Hematopoietic multipotent progenitor cell treated with erythropoietin and hydrocortisone succinate and interleukin-3 and kit ligand, for 15 days (in vitro differentiated cells): Measurements from ENCODE around the gene TBXAS1.
"Not testable (repeated sequence)": the region's sequence is repeated elsewhere in the genome, so short reads cannot be mapped to it uniquely, and the experiment has no call there.

Source experiments
- DNase-seq: peaks from one replicate; pipeline ENCODE4 v3.0.0-alpha.2; 2015; ENCODE audit warnings: low spot score

Gene TBXAS1

DNA sequence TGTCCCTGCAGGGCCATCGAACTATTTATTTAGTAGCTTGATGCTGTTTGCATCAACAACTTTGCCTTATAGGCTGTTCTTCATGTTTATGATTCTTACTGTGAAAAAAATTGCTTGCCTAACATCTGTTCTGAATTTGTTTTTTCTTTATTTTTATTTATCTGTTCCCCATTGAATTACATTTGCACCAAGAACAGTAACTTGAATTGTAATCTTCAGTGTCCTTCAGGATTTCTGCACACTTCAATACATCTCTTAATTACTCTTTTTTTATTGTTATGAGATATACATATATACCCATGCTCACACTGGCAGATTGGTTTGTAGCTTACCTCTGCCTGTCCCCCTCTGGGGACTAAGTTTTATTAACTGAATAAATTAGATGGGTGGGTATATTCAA is 64.4 kb downstream of the TBXAS1 start:
- no peak for DNase-seq

- DNase-seq, result no peak
Measured at GRCh38 chr7:139893999-139894398, 64.9 kb downstream of the TBXAS1 start.

- no peak for DNase-seq
Measured at GRCh38 chr7:139895141-139895829, 66.2 kb downstream of the TBXAS1 start.

DNA sequence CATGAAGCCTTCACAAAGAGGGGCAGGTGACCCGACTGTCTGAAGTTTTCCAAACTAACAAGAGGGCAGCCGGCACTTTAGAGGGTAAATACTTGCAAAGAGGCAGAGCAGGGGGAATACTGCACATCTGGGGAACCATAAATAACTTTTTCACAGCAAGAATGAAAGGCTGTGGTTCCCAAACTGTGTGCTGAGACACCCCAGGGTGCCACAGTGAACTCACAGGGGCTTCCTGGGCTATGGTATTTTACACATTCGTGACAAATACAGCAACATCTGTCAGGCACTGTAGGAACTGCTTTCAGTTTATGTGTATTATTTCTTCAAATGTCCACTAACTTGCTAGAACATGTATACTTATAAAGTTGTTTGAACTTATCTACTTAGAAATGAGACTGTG is 67.2 kb downstream of the TBXAS1 start:
- no peak for DNase-seq

DNA sequence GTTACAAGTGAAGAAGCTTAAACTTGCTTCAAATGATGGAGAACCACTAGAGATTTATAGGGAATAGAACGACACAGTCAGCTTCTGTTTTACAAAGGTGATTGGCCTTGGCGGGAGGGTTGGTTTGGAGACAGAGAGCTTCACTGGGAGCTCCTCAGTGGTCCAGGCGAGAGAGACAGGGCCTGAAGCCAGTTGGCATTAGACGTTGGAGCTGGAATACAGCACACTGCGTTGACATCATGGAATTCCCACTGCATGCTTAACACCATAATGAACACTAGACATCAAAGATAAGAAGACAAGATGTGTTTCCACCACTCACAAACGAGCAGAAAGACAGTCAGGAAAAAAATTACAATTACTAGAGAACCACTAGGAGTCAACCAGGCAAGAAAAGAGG is 67.8 kb downstream of the TBXAS1 start:
- DNase-seq, result no peak

- DNase-seq, result no peak
Measured at GRCh38 chr7:139897422-139898090, 68.5 kb downstream of the TBXAS1 start.

- no peak for DNase-seq
Measured at GRCh38 chr7:139898483-139898882, 69.4 kb downstream of the TBXAS1 start.

DNA sequence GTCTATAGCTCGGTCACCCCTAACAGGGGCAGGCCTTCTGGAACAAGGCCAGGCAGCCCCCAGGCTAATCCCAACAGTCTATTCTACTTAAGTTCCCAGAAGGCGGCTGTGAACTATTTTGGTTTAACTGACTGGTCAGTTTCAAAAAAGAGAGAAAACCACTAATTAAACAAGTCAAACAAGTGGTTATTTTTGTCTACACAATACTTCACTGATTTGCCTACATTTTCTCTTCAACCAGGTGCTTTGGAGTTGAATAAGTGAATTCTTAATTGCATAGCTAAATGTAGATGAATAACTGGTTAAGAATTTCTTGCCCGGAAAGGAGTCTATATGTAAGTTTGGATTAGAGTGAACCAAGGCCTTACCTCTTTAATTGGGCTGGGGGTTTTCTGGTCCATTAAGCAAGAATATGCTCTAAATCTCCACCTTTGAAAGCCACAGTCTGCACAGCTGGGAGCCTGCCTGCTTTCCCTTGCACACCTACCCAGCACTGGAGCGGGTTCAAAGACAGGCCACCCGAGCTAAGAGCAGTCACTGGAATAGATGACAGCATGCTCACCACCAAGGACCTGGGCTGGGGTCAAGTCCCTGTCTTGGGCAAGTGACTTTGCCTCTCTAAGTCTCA is 70.4 kb downstream of the TBXAS1 start:
- no peak for DNase-seq

GRCh38 chr7:139900326-139900725 is 71.3 kb downstream of the TBXAS1 start:
- DNase-seq, result no peak

GRCh38 chr7:139901056-139901795 is 72.2 kb downstream of the TBXAS1 start:
- DNase-seq, result no peak

GRCh38 chr7:139901901-139902300 is 72.8 kb downstream of the TBXAS1 start:
- DNase-seq, result no peak

GRCh38 chr7:139902436-139903102 is 73.5 kb downstream of the TBXAS1 start:
- no peak for DNase-seq

- not testable (repeated sequence) for DNase-seq
Measured at GRCh38 chr7:139903103-139903477, 74.0 kb downstream of the TBXAS1 start.

GRCh38 chr7:139906879-139907278 is 77.8 kb downstream of the TBXAS1 start:
- no peak for DNase-seq

- DNase-seq, result peak; percentile 43
Measured at GRCh38 chr7:139908792-139909191, 79.7 kb downstream of the TBXAS1 start.

DNA sequence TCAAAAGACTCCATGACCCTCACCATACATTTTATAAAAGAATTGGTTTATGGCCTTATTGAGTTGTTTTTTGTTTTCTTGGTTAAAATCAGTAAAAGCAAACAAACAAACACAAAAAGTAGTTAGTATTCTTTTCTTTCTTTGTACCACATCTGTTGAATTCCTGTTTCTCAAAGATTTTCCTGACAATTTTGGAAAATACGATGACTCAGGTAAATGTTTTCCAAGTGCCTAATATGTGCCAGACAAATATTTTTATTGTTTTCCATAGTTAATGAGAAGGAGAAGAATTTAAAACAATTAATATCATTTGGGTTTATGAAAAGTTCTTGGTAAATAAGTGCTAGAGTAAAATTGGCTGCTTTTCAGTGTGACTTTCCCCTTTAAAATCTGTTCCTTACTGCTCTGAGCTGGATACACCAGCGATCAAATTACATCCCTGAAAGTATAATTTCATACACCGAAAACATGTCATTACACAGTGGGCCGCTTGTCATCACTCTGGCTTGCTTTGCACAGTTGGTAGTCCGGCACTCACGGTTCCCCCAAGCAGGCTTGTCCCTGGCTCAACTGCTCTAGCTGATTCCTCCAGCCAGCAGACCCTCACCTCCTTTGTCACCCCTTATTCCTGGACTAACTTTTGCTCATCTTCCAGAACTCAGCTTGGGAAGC is 80.5 kb downstream of the TBXAS1 start:
- no peak for DNase-seq

- no peak for DNase-seq
Measured at GRCh38 chr7:139913021-139913844, 84.2 kb downstream of the TBXAS1 start.

GRCh38 chr7:139913845-139914135 is 84.7 kb downstream of the TBXAS1 start:
- no peak for DNase-seq

DNA sequence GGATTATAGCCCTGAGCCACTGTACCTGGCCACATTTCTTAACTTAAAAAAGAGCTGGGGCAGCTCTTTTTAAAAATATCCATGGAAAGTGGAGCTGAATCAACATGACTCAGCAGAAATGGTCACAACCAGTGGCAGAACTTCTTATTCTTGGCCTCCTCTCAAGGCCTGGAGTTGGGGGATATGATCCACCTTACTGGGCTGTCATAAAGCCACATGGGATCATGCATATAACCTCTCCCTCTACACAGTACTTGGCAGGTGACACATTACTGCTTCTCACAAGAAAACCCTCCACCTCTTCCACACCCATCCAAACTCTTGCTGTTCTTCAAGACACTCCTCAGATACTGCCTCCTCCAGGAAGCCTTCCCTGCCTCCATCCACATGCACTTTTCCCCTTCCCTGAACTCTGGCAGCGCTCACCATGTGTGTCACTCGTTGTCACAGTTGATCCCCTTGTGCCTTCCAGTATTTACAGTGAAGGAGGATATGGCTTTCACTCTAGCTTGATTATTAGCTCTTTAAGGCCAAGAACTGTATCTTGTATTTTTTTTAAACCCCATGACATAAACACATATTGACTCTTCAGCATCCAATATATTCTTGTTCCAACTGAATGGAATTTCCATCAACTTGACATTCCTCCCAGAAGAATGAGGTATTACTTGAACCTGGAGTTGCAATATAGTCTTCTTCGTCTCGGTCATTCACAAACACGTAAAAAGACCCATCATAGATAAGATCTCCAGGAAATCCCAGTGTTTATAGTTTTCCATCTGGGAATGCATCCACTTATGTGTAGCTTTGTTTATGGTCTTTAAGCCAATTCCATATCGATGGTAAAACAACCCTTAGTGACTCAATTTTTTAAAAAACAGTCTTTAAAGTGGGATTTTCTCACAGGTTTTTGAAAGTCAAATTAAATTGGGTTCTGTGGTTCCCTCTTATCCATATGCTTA is 85.5 kb downstream of the TBXAS1 start:
- peak; percentile 72 for DNase-seq
